Cardiac fibroblast (primary cell): Measurements from ENCODE around the gene SLC22A23.
A peak's percentile ranks its signal among the peaks of the same experiment; 100 is the strongest.

Experiments
- DNase-seq, 2 donors: peaks; one replicate each; pipeline versions ENCODE4 v3.0.0 to v3.0.0-alpha.2; 2010; ENCODE audit warnings: low read depth in 2 of 2
- H3K4me3 ChIP-seq, 2 donors: replicated peaks in 1 of 2; 1 replicate in 1 of 2; 2 replicates in 1 of 2; pipeline ENCODE4 v1.5.1; 2011; ENCODE audit warnings: low read depth in 2 of 2, low read length in 2 of 2, mild to moderate bottlenecking in 2 of 2, moderate library complexity in 1 of 2
- CTCF ChIP-seq: IDR thresholded peaks from one replicate; pipeline ENCODE4 v1.5.1; 2011; ENCODE audit warnings: low read depth, mild to moderate bottlenecking, low read length, inconsistent platforms

Gene SLC22A23

DNA sequence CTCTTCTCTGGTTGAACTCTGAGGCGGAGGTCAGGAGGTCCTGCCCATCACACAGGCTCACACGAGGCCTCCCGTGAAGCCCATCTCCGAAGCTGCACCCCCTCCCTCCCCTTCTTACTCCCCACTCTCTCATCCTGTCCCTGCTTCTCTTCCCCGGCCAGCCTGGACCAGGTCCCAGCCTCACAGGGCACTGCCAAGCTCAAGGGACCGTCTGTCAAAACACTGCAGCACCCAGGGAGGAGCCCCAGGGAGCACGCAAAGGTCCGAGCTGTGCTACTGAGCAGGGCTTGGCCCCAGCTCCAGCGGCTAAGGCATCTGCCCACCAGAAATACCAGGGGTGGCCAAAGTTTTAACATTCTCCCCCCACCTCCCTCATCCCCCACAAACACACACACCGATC is 128.1 kb downstream of the SLC22A23 start:
- no peak overlapping the region for H3K4me3 ChIP-seq
- no peak for TF ChIP-seq CTCF
- no peak for DNase-seq

GRCh38 chr6:3328145-3328544 is 128.7 kb downstream of the SLC22A23 start:
- DNase-seq: peak; percentile 39 to 72
- TF ChIP-seq CTCF: no peak

DNA sequence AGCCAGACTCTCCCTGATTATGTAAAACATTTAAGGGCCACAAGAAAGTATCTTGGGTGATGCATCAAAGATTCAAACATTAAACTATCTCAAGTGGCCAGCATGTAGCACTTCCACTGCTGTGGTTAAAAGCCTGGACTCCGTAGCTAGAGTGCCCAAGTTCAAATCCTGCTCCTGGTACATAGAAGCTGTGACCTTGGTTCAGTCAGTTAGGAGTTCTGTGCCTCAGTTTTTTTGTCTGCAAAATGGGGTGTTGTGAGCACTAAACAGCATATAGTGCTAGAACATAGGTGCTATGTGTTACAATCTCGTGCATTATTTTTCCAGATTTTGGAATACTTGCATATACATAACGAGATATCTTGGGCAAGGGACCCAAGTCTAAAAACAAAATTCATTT is 129.4 kb downstream of the SLC22A23 start:
- no peak for DNase-seq
- H3K4me3 ChIP-seq: no peak overlapping the region
- no peak for TF ChIP-seq CTCF

More at GRCh38 chr6:3328145-3328544, 128.7 kb downstream of the SLC22A23 start:
- no peak overlapping the region for H3K4me3 ChIP-seq

DNA sequence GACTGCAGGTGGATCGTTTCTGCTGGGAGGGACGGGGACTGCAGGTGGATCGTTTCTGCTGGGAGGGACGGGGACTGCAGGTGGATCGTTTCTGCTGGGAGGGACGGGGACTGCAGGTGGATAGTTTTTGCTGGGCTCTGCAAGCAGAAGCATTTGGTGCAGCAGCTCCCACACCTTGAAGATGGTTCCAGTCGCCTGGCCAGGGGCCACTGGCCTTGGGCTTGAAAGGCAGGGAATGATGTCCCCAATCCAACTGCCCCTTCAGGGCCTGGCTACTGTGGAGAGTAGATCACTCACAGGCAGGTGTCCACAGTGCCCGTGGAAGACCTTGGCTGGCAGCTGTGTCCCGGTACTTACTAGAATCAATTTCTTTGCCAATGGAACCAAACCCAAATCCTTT is 129.9 kb downstream of the SLC22A23 start:
- H3K4me3 ChIP-seq: no peak overlapping the region
- no peak for DNase-seq
- no peak for TF ChIP-seq CTCF

DNA sequence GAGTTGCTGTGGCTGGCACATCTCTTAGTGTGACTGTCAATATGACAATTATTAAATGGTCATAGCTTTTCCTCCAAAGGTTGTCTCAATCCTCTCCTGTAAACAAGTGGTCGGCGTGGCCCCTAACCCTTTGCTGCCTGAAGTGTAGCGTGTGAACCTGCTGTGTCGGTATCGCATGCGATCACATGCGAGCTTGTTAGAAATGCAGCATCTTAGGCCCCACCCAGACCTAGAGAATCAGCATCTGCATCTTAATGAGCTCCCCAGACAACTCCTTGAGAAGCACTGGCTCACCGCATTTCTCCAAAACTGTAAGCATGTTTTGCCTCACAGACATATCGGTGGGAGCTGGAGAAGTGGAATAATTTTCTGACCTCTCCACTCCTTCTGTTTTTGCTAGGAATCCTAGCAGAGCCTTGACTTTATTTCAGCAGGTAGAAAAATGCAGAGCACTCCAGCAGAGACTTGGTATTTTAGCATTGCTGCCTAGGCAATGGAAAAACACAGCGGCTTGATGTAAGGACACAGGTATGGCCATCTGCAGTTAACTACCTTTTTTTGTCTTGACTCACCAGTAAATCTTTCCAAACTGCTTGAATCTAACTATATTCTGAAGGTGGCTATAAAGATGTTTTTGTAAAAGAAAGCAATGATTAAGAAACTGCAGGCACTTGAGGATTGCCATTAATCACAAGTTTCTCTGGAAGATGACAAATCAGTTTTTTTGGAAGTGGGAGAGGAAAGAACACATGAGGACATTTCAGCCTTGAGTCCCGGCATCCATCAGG is 130.5 kb downstream of the SLC22A23 start:
- no peak for TF ChIP-seq CTCF
- H3K4me3 ChIP-seq: no peak overlapping the region
- DNase-seq: no peak

DNA sequence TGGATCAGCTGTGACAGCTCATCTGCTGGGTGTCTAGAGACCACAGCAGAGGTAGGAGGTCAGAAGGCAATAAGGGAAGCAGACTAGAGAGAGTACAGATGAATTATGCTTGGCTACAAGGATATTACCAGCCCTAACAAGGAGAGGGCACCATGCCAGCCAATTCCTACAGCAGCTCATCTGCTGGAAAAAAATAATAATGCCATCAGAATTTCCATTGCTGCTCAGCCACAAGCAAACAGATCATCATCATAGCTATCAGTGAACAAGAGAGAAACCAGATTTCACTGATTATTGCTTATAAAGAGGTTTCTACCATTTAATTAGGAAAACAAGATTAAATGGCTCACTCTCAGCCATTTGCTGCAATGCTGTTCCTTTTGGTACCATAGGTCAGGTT is 131.6 kb downstream of the SLC22A23 start:
- DNase-seq: peak; percentile 69 to 74
- no peak overlapping the region for H3K4me3 ChIP-seq
- TF ChIP-seq CTCF: no peak
